UCSD-AML1 (cell line): ENCODE measurements around the gene LTC4S.
"Not testable (repeated sequence)": the region's sequence is repeated elsewhere in the genome, so short reads cannot be mapped to it uniquely, and the experiment has no call there.

ENCODE experiments used
- DNase-seq: peaks from one replicate; lab custom pipeline; 2025; ENCODE audit not compliant: unreplicated experiment; lab: John Stamatoyannopoulos, UW

The LTC4S gene

GRCh38 chr5:179823937-179824744 lies 30.4 kb downstream of the LTC4S start:
- no peak for DNase-seq

GRCh38 chr5:179824745-179825112 lies 30.9 kb downstream of the LTC4S start:
- no peak for DNase-seq

- DNase-seq, result no peak
These were observed 31.9 kb downstream of the LTC4S start for GRCh38 chr5:179825655-179826182.

- peak; percentile 62 for DNase-seq
These were observed 33.9 kb downstream of the LTC4S start for GRCh38 chr5:179827680-179828079.

- DNase-seq, result no peak
These were observed 35.1 kb downstream of the LTC4S start for GRCh38 chr5:179828756-179829421.

- DNase-seq, result no peak
These were observed 36.1 kb downstream of the LTC4S start for GRCh38 chr5:179829732-179830435.

- no peak for DNase-seq
These were observed 37.2 kb downstream of the LTC4S start for GRCh38 chr5:179830818-179831468.

- DNase-seq, result no peak
These were observed 38.4 kb downstream of the LTC4S start for GRCh38 chr5:179832039-179832745.

GRCh38 chr5:179833056-179833708 lies 39.4 kb downstream of the LTC4S start:
- DNase-seq, result no peak

GRCh38 chr5:179833709-179834070 lies 39.9 kb downstream of the LTC4S start:
- DNase-seq, result no peak

- no peak for DNase-seq
These were observed 40.3 kb downstream of the LTC4S start for GRCh38 chr5:179834120-179834519.

GRCh38 chr5:179834871-179835270 lies 41.1 kb downstream of the LTC4S start:
- DNase-seq, result not testable (repeated sequence)

- no peak for DNase-seq
These were observed 42.6 kb downstream of the LTC4S start for GRCh38 chr5:179836225-179837019.

- no peak for DNase-seq
These were observed 43.6 kb downstream of the LTC4S start for GRCh38 chr5:179837076-179838011.

GRCh38 chr5:179839328-179840256 lies 45.8 kb downstream of the LTC4S start:
- DNase-seq, result no peak

- DNase-seq, result no peak
These were observed 46.5 kb downstream of the LTC4S start for GRCh38 chr5:179840321-179840720.

GRCh38 chr5:179840766-179841165 lies 47.0 kb downstream of the LTC4S start:
- no peak for DNase-seq
